Stomach (tissue), 9 donors: Measurements from ENCODE around the gene RNF34. TPM values are rescaled to one million over a fixed set of nuclear protein-coding genes. Genes with fewer than 3 reads are reported as not detected.

Source experiments
- DNase-seq, 2 donors: peaks; one replicate each; pipeline versions ENCODE4 v3.0.0 to v3.0.0-alpha.2; 2013 to 2019
- H3K27ac ChIP-seq, 5 donors: fragments of 200-600 bp in 4 of 5; sonication (generic) in 4 of 5; one replicate each; pipeline ENCODE4 v1.5.1; 2013 to 2019; ENCODE audit warnings: mild to moderate bottlenecking in 1 of 5, moderate library complexity in 1 of 5
- H3K27me3 ChIP-seq, 3 donors: fragments of 200-600 bp; sonication (generic); one replicate each; pipeline ENCODE4 v1.5.1; 2017 to 2019; ENCODE audit warnings: mixed run types in 1 of 3
- H3K36me3 ChIP-seq, 4 donors: fragments of 200-600 bp; sonication (generic); 1 replicate in 3 of 4; 2 replicates in 1 of 4; pipeline ENCODE4 v1.5.1; 2016 to 2019
- H3K4me1 ChIP-seq, 4 donors: fragments of 200-600 bp; sonication (generic); one replicate each; pipeline ENCODE4 v1.5.1; 2016 to 2019
- H3K4me3 ChIP-seq, 4 donors: fragments of 200-600 bp; sonication (generic) in 3 of 4; one replicate each; pipeline ENCODE4 v1.5.1; 2016 to 2019; ENCODE audit warnings: mild to moderate bottlenecking in 1 of 4
- H3K9me3 ChIP-seq, 4 donors: fragments of 200-600 bp; sonication (generic); one replicate each; pipeline ENCODE4 v1.5.1; 2016 to 2019
- CTCF ChIP-seq, 7 experiments: fragments of 450-650 bp in 4 of 7; fragments of 200-600 bp in 3 of 7; sonication (generic) in 3 of 7; IDR thresholded peaks; one replicate each; pipeline ENCODE4 v1.5.1; 2016 to 2019; ENCODE audit warnings: antibody characterized with exemption in 7 of 7, control low read depth in 2 of 7, mild to moderate bottlenecking in 1 of 7
- EP300 ChIP-seq: sonication (generic); formaldehyde crosslinking; IDR thresholded peaks from one replicate; pipeline ENCODE4 v1.6.1; 2017; ENCODE audit warnings: antibody characterized with exemption
- POLR2A ChIP-seq, 4 donors: fragments of 450-650 bp; IDR thresholded peaks; one replicate each; pipeline ENCODE4 v1.6.1; 2016; ENCODE audit warnings: antibody characterized with exemption in 4 of 4, control low read depth in 2 of 4, mild to moderate bottlenecking in 1 of 4, moderate library complexity in 1 of 4
- POLR2AphosphoS5 ChIP-seq, 3 donors: sonication (generic); formaldehyde crosslinking; IDR thresholded peaks; one replicate each; pipeline ENCODE4 v1.6.1; 2016; ENCODE audit warnings: antibody characterized with exemption in 3 of 3
- WGBS, 5 donors: extraction: QIAGEN DNeasy Blood & Tissue Kit in 3 of 5; methylation state at CpG; one replicate each; pipeline versions ENCODE4 v1.1.5 to v1.1.7; 2013 to 2018; 5-methylcytosine and 5-hydroxymethylcytosine counted together
- intact Hi-C: fragments of 100-400 bp; cut with DNase I; formaldehyde crosslinking; loops from one replicate; pipeline ENCODE4 v1.15.1; 2023; ENCODE audit warnings: low total_unique reads
- polyA plus RNA-seq, 3 donors: library from polyadenylated mRNA; stranded (reverse); fragments of 200-250 nt; gene quantifications; one replicate each; pipeline ENCODE4 v1.2.3, GENCODE V29; 2013
- total RNA-seq, 5 donors: library from RNA; depleted of rRNA; stranded (reverse); fragments of >200 nt; gene quantifications; one replicate each; pipeline versions ENCODE4 v1.1.0 to v1.2.3, GENCODE V29; 2014 to 2016
- donor health status: healthy with polysubstance abuse.
- donor health status: Bipolar disorder and iron deficiency.
- donor health status: healthy.

The RNF34 gene
- total and polyA plus RNA-seq, 8 donors: 9.8 to 258 (median 34.7) TPM

- H3K27ac ChIP-seq: peak overlapping the region; percentile 26 to 96 (median 42)
- DNase-seq: no peak
- H3K27me3 ChIP-seq: no peaks in the 10 kb centered on the region
- H3K4me3 ChIP-seq: peak overlapping the region; percentile 62 to 74 (median 68)
- WGBS, 5 donors: 5 to 20% (median 6%) methylated on average over 5 to 48 of the region's 48 CpGs
- H3K9me3 ChIP-seq: no peaks in the 10 kb centered on the region
- H3K4me1 ChIP-seq: peaks cover 12 to 37% (median 25%) of the 10 kb centered on the region in 4 donors
- intact Hi-C loops: no loop called here
- peaks cover 0 to 4% (median 0%) of the 10 kb centered on the region in 4 donors for H3K36me3 ChIP-seq
- TF ChIP-seq EP300: no peak
- no peak for TF ChIP-seq POLR2AphosphoS5 (IDR thresholded peaks at IDR 0.05)
- TF ChIP-seq CTCF (IDR thresholded peaks at IDR 0.05): no peak
- TF ChIP-seq POLR2A (IDR thresholded peaks at IDR 0.05): no peak
Measured at GRCh38 chr12:121467638-121468498, 68.0 kb downstream of the RNF34 start.

DNA sequence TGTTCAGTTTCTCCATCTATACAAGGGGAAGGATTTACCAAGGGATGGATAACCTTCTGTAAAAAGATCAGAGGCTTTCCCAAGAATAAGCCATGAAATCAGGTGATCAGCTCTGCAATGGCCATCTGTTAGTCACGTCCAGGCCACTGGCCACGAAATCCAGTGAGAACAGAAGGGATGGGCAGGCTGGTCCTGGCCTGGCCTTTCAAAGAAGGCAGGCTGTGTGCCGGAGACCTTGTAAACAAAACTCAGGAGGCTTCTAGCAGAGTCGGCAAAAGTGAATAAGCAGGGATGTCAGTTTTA lies 68.5 kb downstream of the RNF34 start:
- Histone ChIP-seq H3K4me3 (no peak overlapping the region), H3K27me3 (no peaks in the 10 kb centered on the region), H3K36me3 (peaks cover 0 to 4% (median 0%) of the 10 kb centered on the region in 4 donors), H3K4me1 (peaks cover 12 to 38% (median 26%) of the 10 kb centered on the region in 4 donors), H3K27ac (peak overlapping the region in 3 of 5 donors; percentile 27 to 57 (median 42)), H3K9me3 (no peaks in the 10 kb centered on the region)
- WGBS, 5 donors: 45 to 62% (median 59%) methylated on average over 4 of the region's 4 CpGs
- intact Hi-C loops: no loop called here
- no peak for DNase-seq
- TF ChIP-seq EP300 (no peak), CTCF (IDR thresholded peaks at IDR 0.05) (no peak), POLR2A (IDR thresholded peaks at IDR 0.05) (no peak)

GRCh38 chr12:121470751-121471150 lies 70.8 kb downstream of the RNF34 start:
- TF ChIP-seq POLR2AphosphoS5 (IDR thresholded peaks at IDR 0.05): no peak
- TF ChIP-seq CTCF (IDR thresholded peaks at IDR 0.05): no peak
- TF ChIP-seq POLR2A (IDR thresholded peaks at IDR 0.05): no peak
- TF ChIP-seq EP300: no peak
- Histone ChIP-seq H3K4me3 (no peak overlapping the region), H3K9me3 (no peaks in the 10 kb centered on the region), H3K4me1 (peaks cover 10 to 27% (median 20%) of the 10 kb centered on the region in 4 donors), H3K27ac (no peak overlapping the region), H3K36me3 (no peaks in the 10 kb centered on the region), H3K27me3 (no peaks in the 10 kb centered on the region)
- intact Hi-C loops: no loop called here
- 84 to 91% (median 89%) methylated on average over 2 of the region's 2 CpGs for WGBS, 5 donors
- DNase-seq: no peak

- no peaks in the 10 kb centered on the region for H3K27me3 ChIP-seq
- H3K4me1 ChIP-seq: peaks cover 4 to 22% (median 15%) of the 10 kb centered on the region in 4 donors
- H3K27ac ChIP-seq: no peak overlapping the region
- 65 to 72% (median 68%) methylated on average over 7 of the region's 7 CpGs for whole genome bisulfite sequencing, 5 donors
- H3K4me3 ChIP-seq: no peak overlapping the region
- intact Hi-C loops: no loop called here
- TF ChIP-seq POLR2AphosphoS5 (IDR thresholded peaks at IDR 0.05): no peak
- no peak for TF ChIP-seq POLR2A (IDR thresholded peaks at IDR 0.05)
- no peak for TF ChIP-seq CTCF (IDR thresholded peaks at IDR 0.05)
- no peak for TF ChIP-seq EP300
- no peak for DNase-seq
- no peaks in the 10 kb centered on the region for H3K9me3 ChIP-seq
- H3K36me3 ChIP-seq: no peaks in the 10 kb centered on the region
Measured at GRCh38 chr12:121472150-121472905, 72.4 kb downstream of the RNF34 start.
